ENCODE results near the gene DCAF10.
A peak's percentile ranks its signal among the peaks of the same experiment; 100 is the strongest.

DCAF10 gene

GRCh38 chr9:37910271-37910670 is 109.7 kb downstream of the DCAF10 start:
- DNase-seq: no peak

- peak; percentile 13 to 29 for DNase-seq
Observed at GRCh38 chr9:37911271-37911681, 110.7 kb downstream of the DCAF10 start.

GRCh38 chr9:37913480-37914153 is 113.0 kb downstream of the DCAF10 start:
- DNase-seq: peak; percentile 97 to 98

- no peak for DNase-seq
Observed at GRCh38 chr9:37914154-37914551, 113.6 kb downstream of the DCAF10 start.

GRCh38 chr9:37914701-37915358 is 114.2 kb downstream of the DCAF10 start:
- DNase-seq: no peak

- DNase-seq: no peak
Observed at GRCh38 chr9:37915911-37916470, 115.4 kb downstream of the DCAF10 start.

GRCh38 chr9:37916471-37917312 is 116.1 kb downstream of the DCAF10 start:
- DNase-seq: no peak

All from Kasumi-1 (cell line).